Sigmoid colon (tissue), 4 donors: ENCODE results near the gene CLTCL1.

ENCODE experiments used
- CTCF ChIP-seq, 4 experiments: fragments of 450-650 bp in 3 of 4; fragments of 200-600 bp in 1 of 4; IDR thresholded peaks; one replicate each; pipeline ENCODE4 v1.5.1; 2016 to 2019; ENCODE audit warnings: antibody characterized with exemption in 4 of 4, mild to moderate bottlenecking in 3 of 4, moderate library complexity in 2 of 4
- EP300 ChIP-seq, 4 donors: sonication (generic); formaldehyde crosslinking; IDR thresholded peaks; one replicate each; pipeline ENCODE4 v1.6.1; 2017; ENCODE audit warnings: antibody characterized with exemption in 4 of 4
- POLR2A ChIP-seq, 2 donors: fragments of 450-650 bp; IDR thresholded peaks; one replicate each; pipeline ENCODE4 v1.6.1; 2016; ENCODE audit warnings: antibody characterized with exemption in 2 of 2, mild to moderate bottlenecking in 2 of 2, moderate library complexity in 2 of 2

- no peak for TF ChIP-seq CTCF (IDR thresholded peaks at IDR 0.05)
- no peak for TF ChIP-seq POLR2A (IDR thresholded peaks at IDR 0.05)
- TF ChIP-seq EP300 (IDR thresholded peaks at IDR 0.05) = no peak
These were observed 72.8 kb downstream of the CLTCL1 start for GRCh38 chr22:19218541-19219233.
